ENCODE measurements around the gene SHC4.
A peak's percentile ranks its signal among the peaks of the same experiment; 100 is the strongest.

The SHC4 gene

DNA sequence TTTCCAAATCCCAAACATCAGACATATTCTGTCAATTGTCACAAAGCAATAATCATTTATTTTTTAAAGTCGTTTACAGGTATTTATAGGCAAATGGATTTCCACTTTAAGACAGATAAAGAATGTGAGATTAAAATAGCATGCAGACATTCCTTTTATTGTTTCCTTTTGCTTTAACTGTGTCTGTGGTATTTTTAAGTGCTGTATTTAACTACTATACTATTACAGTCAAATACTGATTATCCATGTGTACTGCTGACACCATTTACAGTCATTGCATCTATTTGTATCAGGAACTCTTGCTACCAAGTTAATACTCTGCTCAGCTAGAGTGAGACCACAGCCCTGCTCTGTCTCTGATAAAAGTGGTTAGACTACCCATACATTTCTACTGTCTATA, 140.0 kb downstream of the SHC4 start:
- POLR2A ChIA-PET (ENCODE audit: low non-redundant PET) = no interaction called here
- no peak for DNase-seq (ENCODE audit: low spot score)
- TF ChIP-seq, protein P1, sequence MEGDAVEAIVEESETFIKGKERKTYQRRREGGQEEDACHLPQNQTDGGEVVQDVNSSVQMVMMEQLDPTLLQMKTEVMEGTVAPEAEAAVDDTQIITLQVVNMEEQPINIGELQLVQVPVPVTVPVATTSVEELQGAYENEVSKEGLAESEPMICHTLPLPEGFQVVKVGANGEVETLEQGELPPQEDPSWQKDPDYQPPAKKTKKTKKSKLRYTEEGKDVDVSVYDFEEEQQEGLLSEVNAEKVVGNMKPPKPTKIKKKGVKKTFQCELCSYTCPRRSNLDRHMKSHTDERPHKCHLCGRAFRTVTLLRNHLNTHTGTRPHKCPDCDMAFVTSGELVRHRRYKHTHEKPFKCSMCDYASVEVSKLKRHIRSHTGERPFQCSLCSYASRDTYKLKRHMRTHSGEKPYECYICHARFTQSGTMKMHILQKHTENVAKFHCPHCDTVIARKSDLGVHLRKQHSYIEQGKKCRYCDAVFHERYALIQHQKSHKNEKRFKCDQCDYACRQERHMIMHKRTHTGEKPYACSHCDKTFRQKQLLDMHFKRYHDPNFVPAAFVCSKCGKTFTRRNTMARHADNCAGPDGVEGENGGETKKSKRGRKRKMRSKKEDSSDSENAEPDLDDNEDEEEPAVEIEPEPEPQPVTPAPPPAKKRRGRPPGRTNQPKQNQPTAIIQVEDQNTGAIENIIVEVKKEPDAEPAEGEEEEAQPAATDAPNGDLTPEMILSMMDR (conservative IDR thresholded peaks at IDR 0.05; ENCODE audit: low read depth) = no peak
- CTCF ChIA-PET = no interaction called here
- H3K27ac ChIP-seq = no peak overlapping the region

DNA sequence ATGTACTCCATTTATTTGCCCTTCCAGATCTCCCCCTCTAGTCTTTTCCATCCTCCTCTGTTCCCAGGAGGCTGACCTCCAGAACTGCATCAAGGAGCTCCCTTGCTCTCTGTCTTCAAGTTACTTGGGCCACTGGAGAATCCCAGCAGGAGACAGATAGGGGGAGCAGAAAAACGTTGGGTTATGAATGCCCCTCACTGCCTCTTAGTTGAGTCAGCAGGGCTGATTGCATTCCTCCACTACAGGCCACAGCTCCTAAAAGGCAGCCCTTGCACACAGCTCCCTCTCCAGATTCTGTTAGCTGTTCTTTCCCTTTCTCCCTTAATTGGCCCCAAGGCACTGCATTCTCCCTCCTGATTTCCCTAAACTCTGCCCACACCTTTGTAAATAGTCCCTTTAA, 140.5 kb downstream of the SHC4 start:
- H3K27ac ChIP-seq = no peak overlapping the region
- CTCF ChIA-PET = no interaction called here
- TF ChIP-seq, protein P1 (conservative IDR thresholded peaks at IDR 0.05; ENCODE audit: low read depth) = no peak
- DNase-seq (ENCODE audit: low spot score) = no peak
- POLR2A ChIA-PET (ENCODE audit: low non-redundant PET) = no interaction called here

DNA sequence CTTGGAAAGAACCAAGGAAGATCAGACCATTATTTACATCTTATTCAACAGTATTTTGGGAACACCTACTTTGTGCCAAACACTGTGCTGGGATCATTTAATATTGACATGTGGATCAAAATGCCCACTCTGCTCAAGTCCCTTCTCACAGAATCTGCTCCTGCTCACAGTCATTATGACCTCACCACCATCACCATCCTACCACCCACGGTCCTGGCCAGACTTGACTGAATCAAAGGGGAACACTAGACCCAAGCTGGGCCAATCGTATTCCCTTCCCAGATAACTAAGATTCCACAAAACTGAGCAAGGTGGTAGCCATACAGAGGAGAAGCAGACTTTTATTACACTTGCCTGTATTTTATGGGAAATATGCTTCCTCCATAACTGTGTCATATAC, 149.4 kb downstream of the SHC4 start:
- POLR2A ChIA-PET (ENCODE audit: low non-redundant PET) = no interaction called here
- H3K27ac ChIP-seq = no peak overlapping the region
- TF ChIP-seq, protein P1 (conservative IDR thresholded peaks at IDR 0.05; ENCODE audit: low read depth) = no peak
- no peak for DNase-seq (ENCODE audit: low spot score)
- CTCF ChIA-PET = interaction anchor here (0.6 kb wide), 2 partner anchors 161 to 283 kb away, joined by 3 to 5 read pairs; no protein-coding TSS in a partner anchor

DNA sequence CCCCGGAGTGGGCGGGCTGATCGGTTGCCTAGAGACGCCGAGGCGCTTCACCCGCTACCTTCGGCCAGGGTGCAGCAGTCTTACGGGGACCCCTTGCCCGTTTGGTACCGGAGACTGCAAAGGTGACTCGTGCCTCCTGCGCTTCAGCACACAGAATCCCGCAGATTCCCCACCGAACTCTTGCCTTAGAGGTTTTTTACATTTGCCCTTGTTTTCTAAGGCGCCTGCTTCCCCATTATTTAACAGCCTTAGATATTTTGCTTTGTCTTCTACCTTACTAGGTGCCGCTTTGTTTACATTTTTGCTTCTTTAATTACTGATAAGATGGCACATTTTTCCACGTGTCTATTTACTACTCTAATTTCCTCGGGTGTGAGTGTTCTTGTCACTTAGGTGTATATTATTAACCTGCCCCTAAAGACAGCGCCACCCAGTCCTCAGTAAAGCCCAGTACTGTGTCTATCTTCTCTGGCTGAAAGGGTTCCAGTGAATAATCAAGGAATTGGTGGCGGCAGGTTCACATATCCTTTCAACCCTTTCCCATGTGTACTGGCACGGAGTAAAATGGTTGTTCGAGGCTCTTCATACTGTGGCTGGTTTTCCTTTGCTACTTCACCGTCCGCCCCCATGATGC, 152.3 kb downstream of the SHC4 start:
- ChIA-PET POLR2A (ENCODE audit: low non-redundant PET) (no interaction called here), CTCF (interaction anchor here (0.9 kb wide), 1 partner anchor 10 kb away, joined by 3 read pairs; no protein-coding TSS in a partner anchor)
- no peak for DNase-seq (ENCODE audit: low spot score)
- TF ChIP-seq, protein P1 (conservative IDR thresholded peaks at IDR 0.05; ENCODE audit: low read depth) = peak; percentile 37
- H3K27ac ChIP-seq = no peak overlapping the region

DNA sequence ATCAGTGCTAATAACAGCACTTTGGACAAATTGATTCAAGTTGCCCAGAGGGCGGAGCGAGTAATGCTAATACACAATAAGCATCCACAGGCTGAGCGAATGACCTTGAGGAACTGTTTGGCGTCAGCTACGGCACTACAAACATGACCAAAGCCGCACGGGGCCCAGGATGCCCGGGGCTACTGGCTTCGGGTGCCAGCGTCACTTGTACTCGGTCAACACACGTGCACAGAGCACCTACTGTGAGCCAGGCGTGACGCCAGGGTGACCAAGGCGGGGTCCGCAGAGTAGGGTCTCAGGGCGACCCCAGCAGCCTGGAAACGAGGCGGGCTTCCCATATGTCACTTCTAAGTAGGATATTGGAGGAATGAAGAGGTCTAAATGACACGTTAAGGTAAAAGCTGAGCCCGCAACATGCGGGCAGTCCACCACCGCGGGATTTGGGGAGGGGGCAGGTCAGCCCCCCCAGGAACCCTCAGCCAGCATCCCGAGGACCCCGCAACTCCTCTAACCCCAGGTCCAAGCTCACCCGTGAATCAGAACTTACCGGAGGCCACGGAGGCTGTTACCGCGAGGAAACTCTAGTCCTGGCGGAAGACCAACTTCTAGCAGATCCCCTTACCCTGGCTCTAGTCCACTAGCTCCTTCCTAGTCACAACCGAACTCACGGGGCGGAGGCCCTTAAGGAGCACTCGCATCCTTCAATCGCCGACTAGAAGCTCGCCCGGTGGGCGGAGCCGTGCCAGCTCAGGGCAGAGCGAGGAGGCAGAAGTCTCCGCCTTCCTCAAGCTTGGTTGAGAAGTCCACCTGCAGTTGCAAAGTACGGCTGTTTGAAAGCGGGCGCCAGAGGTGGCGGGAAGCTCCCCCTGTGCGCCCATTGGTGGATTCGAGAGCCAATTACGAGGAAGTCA, 153.1 kb downstream of the SHC4 start, which contains the start of gene CEP152:
Gene CEP152 (minus strand): TSS at position 656 of the 911 bp plus-strand sequence. CDS start 5,420 bp downstream, outside the sequence.
- ChIA-PET POLR2A (ENCODE audit: low non-redundant PET) (no interaction called here), CTCF (interaction anchor here (0.9 kb wide), 1 partner anchor 9 kb away, joined by 3 read pairs; no protein-coding TSS in a partner anchor)
- TF ChIP-seq, protein P1 (conservative IDR thresholded peaks at IDR 0.05; ENCODE audit: low read depth) = no peak
- peak; percentile 99 for DNase-seq (ENCODE audit: low spot score)
- peak within 1 kb of the TSS; percentile 82 for H3K27ac ChIP-seq

DNA sequence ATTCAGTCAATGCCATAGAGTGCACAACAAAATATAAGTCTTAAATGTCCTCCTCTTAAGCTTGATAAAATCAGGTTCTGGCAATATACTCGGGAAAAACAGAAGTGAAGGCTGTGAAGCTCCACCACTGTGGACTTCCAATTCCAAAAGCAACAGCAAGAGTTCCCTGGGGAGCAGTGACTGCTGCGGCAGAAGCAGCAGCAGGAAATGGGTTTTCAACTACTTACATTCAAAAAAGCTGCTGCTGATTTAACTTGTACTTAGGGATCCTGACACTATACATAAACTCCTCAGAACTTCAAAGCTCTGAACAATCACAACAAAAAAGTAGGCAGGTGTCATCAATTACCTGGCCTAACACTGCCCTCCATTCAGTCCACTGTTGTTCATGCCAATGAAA, 157.6 kb downstream of the SHC4 start:
- POLR2A ChIA-PET (ENCODE audit: low non-redundant PET) = no interaction called here
- DNase-seq (ENCODE audit: low spot score) = no peak
- CTCF ChIA-PET = interaction anchor here (0.7 to 1.2 kb wide), 3 partner anchors 298 to 1222 kb away, joined by 3 read pairs; no protein-coding TSS in a partner anchor
- TF ChIP-seq, protein P1 (conservative IDR thresholded peaks at IDR 0.05; ENCODE audit: low read depth) = no peak
- no peak overlapping the region for H3K27ac ChIP-seq
